GM10266 (cell line): Measurements from ENCODE around the gene ZFAND3.

Source experiments
- DNase-seq: peaks from one replicate; pipeline ENCODE4 v3.0.0; 2012; ENCODE audit errors: extremely low spot score
- TF ChIP-seq, protein P1 (sequence below): IDR thresholded peaks from 2 replicates; pipeline ENCODE4 v1.5.1; 2012; ENCODE audit warnings: mild to moderate bottlenecking, low read depth; ENCODE audit not compliant: control insufficient read depth, insufficient read depth; ENCODE audit errors: missing control alignments

ZFAND3 gene

DNA sequence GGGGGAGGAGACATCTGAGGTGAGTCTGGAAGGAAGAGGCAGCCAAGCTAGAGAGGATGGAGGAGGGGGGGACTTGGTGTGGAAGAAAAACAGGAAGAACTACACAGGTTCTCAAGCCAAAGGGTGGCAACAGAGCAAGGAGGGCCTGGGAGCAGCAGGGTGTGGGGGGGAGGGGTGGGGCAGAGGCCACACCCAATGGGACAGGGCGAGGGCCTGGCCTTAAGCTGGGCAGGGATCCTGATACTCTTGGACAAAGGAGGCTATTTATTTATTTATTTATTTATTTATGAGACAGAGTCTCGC, 359.0 kb downstream of the ZFAND3 start:
- DNase-seq: no peak
- TF ChIP-seq, protein P1, sequence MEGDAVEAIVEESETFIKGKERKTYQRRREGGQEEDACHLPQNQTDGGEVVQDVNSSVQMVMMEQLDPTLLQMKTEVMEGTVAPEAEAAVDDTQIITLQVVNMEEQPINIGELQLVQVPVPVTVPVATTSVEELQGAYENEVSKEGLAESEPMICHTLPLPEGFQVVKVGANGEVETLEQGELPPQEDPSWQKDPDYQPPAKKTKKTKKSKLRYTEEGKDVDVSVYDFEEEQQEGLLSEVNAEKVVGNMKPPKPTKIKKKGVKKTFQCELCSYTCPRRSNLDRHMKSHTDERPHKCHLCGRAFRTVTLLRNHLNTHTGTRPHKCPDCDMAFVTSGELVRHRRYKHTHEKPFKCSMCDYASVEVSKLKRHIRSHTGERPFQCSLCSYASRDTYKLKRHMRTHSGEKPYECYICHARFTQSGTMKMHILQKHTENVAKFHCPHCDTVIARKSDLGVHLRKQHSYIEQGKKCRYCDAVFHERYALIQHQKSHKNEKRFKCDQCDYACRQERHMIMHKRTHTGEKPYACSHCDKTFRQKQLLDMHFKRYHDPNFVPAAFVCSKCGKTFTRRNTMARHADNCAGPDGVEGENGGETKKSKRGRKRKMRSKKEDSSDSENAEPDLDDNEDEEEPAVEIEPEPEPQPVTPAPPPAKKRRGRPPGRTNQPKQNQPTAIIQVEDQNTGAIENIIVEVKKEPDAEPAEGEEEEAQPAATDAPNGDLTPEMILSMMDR: no peak

GRCh38 chr6:38179300-38179699, 359.8 kb downstream of the ZFAND3 start:
- DNase-seq: no peak
- TF ChIP-seq, protein P1: no peak

DNA sequence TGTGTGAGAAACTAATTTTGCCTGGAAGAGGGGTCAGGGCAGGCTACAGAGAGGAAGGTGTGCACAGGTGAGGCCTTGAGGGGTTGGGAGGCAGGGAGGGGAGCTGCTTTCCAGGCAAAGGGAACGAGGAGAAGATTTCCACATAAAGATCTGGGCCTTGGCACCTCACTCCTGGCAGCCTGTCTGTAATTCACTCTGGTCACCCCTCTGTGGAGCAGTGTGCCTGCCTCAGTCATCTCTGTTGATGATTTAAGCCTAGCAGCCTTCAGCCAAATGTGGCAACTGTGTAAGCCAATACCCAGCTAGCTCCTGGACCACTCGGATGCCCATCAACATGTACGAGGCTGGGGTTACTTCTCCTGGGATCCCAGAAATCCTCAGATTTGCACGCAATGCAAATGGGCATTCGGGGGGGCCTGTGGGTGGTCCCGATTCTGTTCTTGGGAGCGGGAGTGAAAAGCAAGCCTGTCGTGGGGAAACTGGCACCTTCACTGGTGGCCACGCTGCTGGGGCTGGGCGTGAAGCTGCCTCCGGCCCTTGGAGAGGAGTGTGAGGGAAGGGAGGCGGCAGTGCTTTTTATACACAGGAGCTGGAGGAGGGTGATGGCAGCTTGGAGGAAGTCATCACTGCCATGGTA, 360.4 kb downstream of the ZFAND3 start:
- TF ChIP-seq, protein P1: no peak
- DNase-seq: no peak

GRCh38 chr6:38180586-38180985, 361.1 kb downstream of the ZFAND3 start:
- no peak for DNase-seq
- TF ChIP-seq, protein P1: no peak

- DNase-seq: no peak
- TF ChIP-seq, protein P1: no peak
These were observed 362.9 kb downstream of the ZFAND3 start for GRCh38 chr6:38182426-38182825.

GRCh38 chr6:38183856-38184584, 364.5 kb downstream of the ZFAND3 start:
- TF ChIP-seq, protein P1: no peak

DNA sequence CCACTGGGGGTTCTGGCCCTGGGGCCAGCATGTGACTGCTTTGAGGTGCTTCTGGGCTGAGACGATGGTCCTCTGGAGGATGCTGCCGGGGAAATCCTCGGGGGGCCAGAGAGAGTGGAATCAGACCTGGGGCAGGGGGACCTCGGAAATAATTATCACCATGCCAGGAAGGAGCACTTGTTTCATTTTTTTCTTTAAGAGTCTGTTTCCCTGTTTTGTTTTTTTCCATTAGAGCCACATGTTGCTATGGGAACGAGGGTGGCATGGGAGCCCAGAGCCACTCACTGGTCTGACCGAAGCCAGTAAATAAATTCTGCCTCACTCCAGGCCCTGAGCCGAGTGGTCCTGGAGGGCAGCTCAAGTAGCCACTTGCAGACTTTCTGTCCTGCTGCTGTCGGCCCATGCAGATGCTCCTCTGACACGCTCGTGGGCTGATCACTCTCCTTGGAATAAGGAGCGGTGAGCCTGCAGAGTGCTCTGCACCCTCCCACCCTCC, 365.1 kb downstream of the ZFAND3 start:
- TF ChIP-seq, protein P1: no peak
- DNase-seq: no peak

More at GRCh38 chr6:38183856-38184584, 364.5 kb downstream of the ZFAND3 start:
- no peak for DNase-seq
